ENCODE results near the gene AGR3.

Gene AGR3

DNA sequence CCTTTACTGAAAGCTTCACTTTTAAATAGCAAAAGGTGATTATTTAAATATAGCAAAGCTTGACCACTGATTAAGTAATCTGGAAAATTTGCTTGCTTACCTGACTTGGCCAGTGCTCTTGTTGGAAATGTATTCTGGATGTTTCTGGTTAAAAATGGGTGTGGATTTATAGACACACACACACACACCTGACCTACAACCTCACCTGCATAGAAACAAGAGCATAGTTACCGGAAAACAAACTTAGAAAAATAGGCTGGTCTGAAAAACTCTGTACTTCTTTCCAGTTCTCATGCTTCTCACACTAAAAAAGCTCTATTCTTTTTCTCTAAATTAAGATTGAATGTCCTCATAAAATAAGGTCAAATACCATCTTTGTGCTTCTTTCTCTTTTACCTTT, at the start of gene AGR3:
Gene AGR3, minus strand, starts transcription at position 140 of the 400 bp plus-strand sequence. CDS start 3,365 bp downstream, outside the sequence.
- DNase-seq (ENCODE audit: low read depth) = no peak

- DNase-seq (ENCODE audit: low read depth) = no peak
These were observed 49.2 kb upstream of the AGR3 start for GRCh38 chr7:16930946-16931345.

DNA sequence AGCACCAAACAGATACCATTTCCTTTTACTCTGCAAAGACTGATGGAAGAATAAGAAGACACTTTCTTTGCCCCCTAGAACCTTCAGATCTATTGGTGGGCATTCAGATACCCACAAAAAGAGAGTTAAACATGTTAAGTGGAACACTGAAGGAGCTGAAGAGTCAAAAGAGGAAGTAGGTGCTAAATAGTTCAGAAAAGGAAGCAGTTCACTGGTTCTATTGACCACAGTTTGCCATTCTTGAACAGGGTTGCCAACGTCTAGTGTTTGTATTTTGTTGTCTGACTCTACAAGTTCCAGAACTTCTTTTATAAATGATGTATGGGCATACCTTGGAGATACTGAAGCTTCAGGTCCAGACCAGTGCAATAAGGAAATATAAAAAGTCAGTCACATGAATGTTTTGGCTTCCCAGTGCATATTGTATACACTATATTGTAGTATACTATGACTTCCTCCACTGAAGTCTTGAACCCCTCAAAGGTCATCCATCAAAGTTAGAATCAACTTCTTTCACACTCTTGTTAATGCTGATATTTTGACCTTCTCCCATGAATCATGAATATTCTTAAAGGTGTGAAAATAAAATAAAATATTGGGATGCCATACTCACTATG, 47.5 kb upstream of the AGR3 start:
- no peak for DNase-seq (ENCODE audit: low read depth)

DNA sequence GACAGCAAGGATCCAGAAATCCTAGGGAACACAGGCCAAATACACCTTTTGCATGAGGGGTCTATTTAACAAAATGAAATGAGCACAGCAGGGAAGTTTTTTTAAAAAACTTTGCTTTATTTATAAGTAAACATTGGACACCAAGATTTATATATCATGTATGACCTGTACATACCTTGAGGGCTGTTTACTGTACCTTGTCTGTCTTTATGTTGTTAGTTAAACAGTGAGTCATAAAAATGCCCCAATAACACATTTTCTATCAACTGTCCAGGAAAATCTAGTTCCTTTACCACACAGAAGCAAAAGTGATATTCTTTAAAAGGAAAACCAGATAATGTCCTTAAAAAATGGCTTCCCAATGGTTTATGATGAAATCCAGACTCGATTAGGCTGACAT, 45.1 kb upstream of the AGR3 start:
- no peak for DNase-seq (ENCODE audit: low read depth)

GRCh38 chr7:16926283-16926682, 44.5 kb upstream of the AGR3 start:
- peak; percentile 35 for DNase-seq (ENCODE audit: low read depth)

DNA sequence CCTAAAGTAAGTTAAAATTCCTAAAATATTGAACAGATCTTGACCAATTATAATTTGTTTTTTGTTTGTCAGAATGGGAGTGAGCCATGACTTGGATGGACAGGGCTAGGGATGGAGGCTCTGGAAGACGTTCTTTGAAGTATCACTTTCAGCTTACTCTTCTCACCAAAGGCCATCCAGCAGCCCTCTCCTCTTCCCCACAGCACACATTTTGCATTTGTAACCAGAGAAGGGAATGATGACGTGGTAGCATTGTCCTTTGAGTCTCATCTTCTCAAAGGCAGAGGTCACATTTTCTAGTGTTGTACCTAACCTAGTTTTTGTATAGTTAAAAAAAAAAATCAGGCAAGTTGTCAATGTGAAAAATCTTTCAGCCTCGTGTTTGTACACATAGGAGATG, 43.8 kb upstream of the AGR3 start:
- DNase-seq (ENCODE audit: low read depth) = no peak

DNA sequence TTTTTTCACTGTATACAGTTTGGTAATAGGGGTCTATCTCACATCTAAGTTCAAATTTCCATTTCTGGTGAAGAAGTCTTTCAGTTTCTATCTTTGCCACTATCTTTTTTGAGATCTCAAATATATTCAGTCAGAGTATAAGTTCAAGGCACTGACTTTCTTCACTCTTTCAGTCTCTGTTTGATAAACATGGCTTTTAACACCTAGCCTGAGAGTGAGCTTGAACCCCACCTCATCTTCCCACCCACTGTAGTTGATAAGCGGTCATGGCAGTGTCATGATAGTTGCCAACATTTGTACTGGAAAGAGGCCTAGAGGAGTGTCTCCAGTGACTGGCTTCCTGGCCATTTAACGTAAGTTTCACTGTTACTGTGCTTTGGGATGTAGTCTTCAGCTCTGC, 41.2 kb upstream of the AGR3 start:
- no peak for DNase-seq (ENCODE audit: low read depth)

- DNase-seq (ENCODE audit: low read depth) = no peak
These were observed 40.0 kb upstream of the AGR3 start for GRCh38 chr7:16921644-16922257.

DNA sequence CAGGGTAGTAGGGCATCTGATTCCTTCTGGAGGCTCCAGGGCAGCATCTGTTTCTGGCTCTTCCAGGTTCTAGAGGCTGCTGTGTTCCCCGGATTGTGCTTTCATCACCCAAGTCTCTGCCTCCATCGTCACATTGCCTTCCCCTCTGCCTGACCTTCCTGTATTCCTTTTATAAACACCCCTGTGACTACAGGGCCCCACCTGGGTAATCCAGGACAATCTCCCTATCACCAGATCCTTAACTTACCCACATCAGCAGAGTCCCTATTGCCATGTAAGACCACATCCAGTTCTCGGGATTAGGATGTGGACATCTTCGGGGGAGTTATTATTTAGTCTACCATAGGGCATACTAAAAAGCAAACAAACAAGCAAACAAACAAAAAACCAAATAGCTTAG, 39.4 kb upstream of the AGR3 start:
- no peak for DNase-seq (ENCODE audit: low read depth)

GRCh38 chr7:16919440-16919839, 37.7 kb upstream of the AGR3 start:
- no peak for DNase-seq (ENCODE audit: low read depth)

DNA sequence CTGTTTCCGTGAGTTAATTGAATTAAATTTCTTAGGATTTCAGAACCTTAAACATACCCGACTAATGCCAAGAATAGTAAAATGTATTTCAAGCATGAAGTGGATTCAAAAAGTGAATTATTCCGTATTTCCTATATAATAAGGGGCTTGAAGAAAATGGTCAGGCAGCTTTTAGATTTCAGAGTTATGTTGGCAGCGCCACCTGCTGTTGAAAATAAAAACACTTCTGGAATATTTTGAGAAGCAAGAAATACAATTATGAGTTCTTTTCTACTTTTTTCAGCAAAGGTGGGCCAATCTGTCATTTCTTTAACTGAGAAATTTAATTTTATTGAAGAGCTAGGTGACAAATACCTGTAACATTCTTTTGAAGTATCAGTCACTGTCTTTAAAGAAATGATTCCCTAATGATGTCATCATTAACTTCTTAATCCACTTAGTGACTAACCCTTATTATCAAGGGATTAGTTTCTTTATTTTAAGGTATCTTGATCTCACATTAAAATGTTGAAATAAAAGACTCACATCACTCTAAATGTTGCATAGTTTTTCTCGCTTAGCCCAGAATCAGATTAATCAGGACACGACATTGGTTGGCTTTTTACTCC, 36.6 kb upstream of the AGR3 start:
- no peak for DNase-seq (ENCODE audit: low read depth)

DNA sequence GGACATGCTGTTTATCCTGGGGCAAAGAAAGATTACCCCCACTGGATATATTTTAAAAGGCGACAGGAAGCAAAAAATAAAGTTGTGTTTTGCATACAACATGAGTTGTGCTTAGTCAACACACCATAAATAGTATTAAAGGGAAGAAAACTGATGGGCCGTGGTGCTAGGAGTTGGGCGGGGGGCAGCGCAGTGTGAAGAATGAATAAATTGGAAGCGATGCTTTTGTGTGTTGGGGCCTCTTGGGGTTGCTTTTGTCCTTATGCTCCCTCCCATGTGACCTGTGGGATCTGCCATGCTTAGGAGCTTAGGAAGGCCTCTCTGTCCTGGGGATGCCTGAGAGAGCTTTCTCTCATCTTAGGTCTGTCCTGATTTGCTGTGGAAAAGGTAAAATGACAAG, 35.0 kb upstream of the AGR3 start:
- no peak for DNase-seq (ENCODE audit: low read depth)

DNA sequence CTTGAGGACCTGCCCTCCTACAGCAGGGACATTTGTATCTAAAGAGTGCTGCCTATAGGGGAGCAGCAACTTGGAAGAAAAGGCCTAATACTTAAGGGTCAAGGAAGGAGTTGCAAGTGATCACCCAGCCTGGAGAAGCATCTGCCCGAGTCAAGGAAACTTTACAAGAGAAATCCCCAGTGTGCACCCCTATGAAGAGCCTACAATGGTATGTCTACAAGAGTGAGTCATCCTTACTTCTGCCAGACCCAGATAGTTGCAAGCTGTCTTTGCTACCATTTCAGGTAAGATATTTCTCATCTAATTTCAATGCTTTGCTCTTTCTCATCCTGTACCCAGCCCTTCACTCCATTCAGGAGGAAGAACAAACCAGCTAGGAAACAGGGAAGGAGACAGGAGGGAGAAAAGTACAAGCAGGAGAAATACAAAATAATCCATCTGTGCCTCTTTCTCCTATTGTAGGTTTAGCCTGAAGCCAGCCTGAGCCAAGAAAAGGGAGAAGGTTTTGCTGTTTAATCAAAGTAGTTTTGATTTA, 34.4 kb upstream of the AGR3 start:
- peak; percentile 65 for DNase-seq (ENCODE audit: low read depth)

DNA sequence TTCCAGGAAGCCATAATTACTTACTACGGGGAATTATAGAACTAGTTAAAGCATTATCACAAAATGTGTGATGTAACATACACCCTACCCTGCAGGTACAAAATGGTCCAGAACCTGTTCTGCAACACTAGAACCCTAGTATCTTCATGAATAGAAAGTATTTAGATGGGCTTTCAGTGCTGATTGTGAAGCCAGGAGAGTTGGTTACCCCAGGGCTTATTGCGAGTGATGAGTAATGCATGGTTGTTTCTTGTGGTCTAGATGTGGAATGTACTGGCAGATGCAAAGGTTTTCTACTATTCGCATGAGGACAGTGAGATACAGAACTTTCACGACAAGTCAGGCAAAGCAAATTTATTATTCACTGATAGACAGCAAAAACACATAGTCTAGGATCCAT, 33.6 kb upstream of the AGR3 start:
- peak; percentile 73 for DNase-seq (ENCODE audit: low read depth)

DNA sequence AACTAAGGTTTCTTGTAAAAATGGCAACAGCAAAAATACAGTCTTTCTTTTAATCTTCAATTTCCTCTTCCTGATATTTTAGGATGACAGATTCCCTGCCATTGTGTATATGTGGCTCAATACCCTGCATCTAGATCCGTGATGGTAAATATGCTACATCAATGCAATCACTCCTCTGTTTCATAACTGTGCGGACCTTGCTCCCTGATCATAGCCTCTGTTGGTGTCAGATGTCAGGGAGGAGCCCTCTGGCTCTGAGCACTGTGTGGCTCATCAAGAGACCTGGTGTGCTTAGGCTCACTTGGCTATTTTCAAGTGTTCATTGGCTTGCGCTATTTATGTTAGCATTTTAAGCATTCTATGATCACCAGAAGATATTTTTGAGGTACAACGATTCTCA, 33.0 kb upstream of the AGR3 start:
- no peak for DNase-seq (ENCODE audit: low read depth)

DNA sequence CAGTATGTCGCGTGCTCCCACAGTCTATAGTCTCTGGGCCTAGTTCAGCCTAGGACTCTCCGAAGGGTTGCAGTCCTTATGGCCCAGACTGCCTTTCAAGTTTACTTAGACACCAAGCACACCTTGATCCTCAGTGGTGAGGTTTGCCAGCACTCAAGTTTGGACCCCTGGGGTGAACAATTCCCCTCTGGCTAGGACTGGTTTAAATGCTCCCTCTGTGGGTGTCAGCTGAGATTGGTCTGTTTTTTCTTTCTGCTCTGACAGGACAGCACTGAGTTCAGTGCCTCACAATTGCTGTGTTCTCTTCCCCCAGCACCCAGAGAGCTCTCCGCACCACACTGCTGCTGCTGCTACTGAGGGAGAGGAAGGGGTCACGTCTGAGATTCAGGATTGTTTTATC, 31.9 kb upstream of the AGR3 start:
- no peak for DNase-seq (ENCODE audit: low read depth)

GRCh38 chr7:16912540-16912939, 30.8 kb upstream of the AGR3 start:
- DNase-seq (ENCODE audit: low read depth) = no peak

DNA sequence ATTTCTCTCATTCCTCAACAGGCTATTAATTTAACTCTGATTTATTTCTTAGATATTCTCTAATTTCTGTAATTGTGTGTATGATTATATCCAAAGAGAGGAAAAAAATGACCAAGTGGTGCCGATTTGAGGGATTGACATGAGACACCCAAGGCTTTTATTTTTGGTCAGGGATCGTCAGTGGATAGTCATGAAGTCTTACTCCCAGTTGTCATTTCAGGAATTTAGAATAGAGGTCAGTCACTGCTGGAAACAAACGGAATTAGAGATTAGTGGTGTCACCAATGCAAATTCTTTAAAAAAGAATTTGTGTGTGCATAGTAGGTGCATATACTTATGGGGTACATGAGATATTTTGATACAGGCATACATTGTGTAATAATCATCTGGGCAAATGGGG, 26.8 kb upstream of the AGR3 start:
- no peak for DNase-seq (ENCODE audit: low read depth)

GRCh38 chr7:16905300-16906044, 23.7 kb upstream of the AGR3 start:
- no peak for DNase-seq (ENCODE audit: low read depth)

GRCh38 chr7:16904076-16904475, 22.3 kb upstream of the AGR3 start:
- no peak for DNase-seq (ENCODE audit: low read depth)

- no peak for DNase-seq (ENCODE audit: low read depth)
These were observed 18.5 kb upstream of the AGR3 start for GRCh38 chr7:16900209-16900768.

DNA sequence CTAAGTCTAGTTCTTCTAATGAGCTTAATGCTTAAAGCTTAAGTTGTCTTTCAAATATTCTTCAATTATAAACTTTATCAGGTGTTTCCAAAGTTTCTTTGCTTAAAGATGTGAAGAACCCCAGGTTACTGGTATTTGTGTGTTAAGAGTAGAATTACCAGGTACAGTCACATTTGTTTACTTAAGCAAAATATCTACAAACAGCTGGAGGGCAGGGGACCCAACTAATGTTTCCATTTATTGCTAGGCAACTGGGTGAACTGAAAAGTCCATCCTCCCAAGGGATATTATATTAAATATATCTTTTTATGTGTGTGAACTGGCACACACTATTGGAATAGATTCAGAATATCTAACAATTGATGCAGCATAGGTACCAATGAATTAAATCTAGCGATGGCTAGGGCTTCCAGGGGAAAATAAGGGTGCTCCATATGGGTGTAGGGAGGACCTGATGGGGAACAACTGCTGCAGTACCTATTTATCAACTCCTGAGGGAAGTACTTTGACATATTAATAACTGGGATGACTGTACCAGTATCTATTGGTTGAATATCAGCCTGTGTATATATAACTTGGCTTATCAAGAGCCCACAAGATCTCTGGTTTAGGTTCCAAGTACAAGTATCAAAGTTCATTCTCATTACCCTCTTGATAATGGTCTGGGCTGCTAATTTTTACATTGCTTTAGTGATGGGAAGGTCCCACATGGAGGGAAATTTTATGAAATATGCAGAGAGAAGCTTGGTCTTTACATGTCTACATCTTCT, 10.3 kb upstream of the AGR3 start:
- no peak for DNase-seq (ENCODE audit: low read depth)

Data from GM04504 (cell line).